Lung microvascular endothelial cell (primary cell): Measurements from ENCODE around the gene MYADM. TPM values are rescaled to one million over a fixed set of nuclear protein-coding genes. Genes with fewer than 3 reads are reported as not detected.
"Not testable (repeated sequence)": the region's sequence is repeated elsewhere in the genome, so short reads cannot be mapped to it uniquely, and the experiment has no call there.

Experiments
- DNase-seq, 2 donors: peaks; one replicate each; pipeline versions ENCODE4 v3.0.0 to v3.0.0-alpha.2; 2010; ENCODE audit warnings: low read depth in 2 of 2
- total RNA-seq: library from RNA; depleted of rRNA; stranded (reverse); fragments of >200 nt; gene quantifications from 2 replicates; pipeline ENCODE4 v1.2.1, GENCODE V29; 2014

MYADM gene
- total RNA-seq, 1 donor from 2014 or later = 8.3 TPM

GRCh38 chr19:53868892-53869804 is 1.5 kb downstream of the MYADM start:
- peak; percentile 86 to 90 for DNase-seq

DNA sequence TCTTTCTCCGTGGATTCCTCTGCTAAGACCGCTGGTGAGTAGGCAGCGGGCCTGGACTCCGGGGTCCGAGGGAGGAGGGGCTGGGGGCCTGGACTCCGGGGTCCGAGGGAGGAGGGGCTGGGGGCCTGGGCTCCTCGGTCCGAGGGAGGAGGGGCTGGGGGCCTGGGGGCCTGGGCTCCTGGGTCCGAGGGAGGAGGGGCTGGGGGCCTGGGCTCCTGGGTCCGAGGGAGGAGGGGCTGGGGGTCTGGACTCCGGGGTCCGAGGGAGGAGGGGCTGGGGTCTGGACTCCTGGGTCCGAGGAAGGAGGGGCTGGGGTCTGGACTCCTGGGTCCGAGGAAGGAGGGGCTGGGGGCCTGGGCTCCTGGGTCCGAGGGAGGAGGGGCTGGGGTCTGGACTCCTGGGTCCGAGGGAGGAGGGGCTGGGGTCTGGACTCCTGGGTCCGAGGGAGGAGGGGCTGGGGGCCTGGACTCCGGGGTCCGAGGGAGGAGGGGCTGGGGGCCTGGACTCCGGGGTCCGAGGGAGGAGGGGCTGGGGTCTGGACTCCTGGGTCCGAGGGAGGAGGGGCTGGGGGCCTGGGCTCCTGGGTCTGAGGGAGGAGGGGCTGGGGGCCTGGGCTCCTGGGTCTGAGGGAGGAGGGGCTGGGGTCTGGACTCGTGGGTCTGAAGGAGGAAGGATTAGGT is 2.3 kb downstream of the MYADM start:
- not testable (repeated sequence) for DNase-seq

GRCh38 chr19:53870485-53870844 is 2.8 kb downstream of the MYADM start:
- no peak for DNase-seq

- no peak for DNase-seq
Measured at GRCh38 chr19:53871454-53871853, 3.8 kb downstream of the MYADM start.

DNA sequence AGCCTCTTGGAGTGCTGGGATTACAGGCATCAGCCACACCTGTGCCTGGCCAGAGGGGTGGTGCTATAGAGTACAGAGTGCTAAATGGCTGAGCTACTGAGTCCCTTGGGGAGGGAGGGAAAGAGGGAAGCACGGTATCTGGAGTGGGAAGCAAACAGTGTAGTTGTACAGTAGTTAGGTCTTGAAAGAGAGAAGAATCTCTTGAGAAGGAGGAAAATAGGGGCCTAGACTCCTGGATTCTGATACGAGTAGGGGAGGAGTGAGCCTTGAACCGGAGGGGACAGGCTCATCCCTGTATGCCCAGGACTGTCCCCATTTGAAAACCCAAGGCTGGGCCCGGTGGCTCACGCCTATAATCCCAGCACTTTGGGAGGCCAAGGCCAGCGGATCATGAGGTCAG is 5.1 kb downstream of the MYADM start:
- DNase-seq = no peak

- no peak for DNase-seq
Measured at GRCh38 chr19:53873773-53874605, 6.3 kb downstream of the MYADM start.

GRCh38 chr19:53874606-53874990 is 6.9 kb downstream of the MYADM start:
- DNase-seq = no peak

DNA sequence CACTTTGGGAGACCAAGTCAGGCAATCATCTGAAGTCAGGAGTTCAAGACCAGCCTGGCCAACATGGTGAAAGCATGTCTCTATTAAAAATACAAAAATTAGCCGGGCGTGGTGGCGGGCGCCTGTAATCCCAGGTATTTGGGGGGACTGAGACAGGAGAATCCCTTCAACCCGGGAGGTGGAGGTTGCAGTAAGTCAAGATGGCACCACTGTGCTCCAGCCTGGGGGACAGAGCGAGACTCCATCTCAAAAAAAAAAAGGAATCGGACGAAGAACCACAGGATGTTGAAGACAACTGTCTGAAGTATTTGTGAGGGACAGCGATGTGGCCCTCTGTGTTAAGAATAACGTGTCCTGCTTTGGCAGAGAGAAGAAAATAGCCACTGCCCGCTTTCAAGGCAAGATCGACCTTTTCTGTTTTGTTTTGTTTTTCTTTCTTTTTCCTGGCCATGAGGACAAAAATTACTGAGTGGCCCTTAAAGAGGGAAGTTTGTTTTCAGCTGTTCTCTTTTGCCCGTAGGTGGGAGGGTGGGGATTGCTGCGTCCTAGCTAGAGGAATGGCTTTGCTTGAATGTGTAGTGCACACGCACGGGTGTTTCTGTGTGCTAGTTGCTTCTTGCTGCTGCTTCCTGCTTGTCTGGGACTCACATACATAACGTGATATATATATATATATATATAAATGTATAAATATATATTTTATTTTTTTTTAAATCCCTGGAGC is 8.1 kb downstream of the MYADM start:
- no peak for DNase-seq

- peak in 1 of 2 donors; percentile 46 for DNase-seq
Measured at GRCh38 chr19:53876651-53877224, 9.1 kb downstream of the MYADM start.

DNA sequence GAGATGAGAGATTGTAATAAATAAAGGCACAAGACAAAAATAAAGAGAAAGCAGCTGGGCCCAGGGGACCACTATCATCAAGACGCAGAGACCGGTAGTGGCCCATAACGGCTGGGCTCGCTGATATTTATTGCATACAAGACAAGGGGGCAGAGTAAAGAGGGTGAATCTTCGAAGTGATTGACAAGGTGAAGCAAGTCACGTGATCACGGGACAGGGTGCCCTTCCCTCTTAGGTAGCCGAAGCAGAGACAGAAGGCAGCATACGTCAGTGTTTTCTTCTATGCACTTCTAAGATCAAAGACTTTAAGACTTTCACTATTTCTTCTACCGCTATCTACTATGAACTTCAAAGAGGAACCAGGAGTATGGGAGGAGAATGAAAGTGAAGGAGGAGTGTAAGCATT is 9.7 kb downstream of the MYADM start:
- DNase-seq = peak; percentile 32 to 59

GRCh38 chr19:53878776-53879139 is 11.1 kb downstream of the MYADM start:
- DNase-seq = peak in 1 of 2 donors; percentile 32

GRCh38 chr19:53879140-53880081 is 11.7 kb downstream of the MYADM start:
- DNase-seq = peak; percentile 81 to 93

- DNase-seq = no peak
Measured at GRCh38 chr19:53880711-53881481, 13.2 kb downstream of the MYADM start.

DNA sequence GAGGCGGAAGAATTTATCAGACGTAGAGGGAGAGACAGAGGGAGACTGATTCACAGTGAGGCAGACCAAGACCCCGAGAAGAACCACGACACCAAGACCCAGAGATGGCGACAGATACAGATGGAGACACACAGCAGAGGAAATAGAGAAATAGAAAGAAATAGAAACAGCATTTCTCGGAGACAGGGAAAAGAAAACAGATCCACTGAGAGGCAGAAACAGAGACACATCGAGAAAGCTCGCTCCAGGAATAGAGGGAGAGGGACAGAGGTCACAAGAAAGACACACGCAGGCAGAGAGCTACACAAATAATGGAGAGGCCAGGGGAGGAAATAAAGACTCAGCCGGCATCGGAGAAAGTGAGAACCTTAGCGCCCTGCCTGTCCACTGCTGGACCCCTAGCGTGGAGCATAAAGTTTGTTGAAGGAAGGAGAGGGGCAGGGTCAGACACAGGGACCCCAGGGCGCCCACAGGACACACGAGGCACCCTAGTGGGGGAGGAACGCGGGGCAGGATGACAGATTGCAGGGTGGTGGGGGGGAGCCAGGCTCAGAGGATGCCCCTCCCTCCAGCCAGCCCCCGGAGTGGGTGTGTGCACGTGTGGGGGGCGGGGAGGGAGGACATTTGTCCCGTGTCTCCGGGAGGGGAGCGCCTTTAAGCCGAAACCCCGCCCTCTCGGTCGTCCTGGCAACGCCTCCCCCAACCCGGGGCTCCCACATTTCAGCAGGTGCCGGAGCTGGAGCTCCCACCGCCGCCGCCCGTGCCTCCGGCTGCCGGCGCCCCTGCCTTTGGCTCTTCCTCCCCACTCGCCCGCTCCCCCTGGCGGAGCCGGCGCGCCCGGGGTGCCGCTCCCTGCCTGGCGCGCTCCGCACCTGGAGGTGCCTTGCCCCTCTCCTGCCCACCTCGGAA is 14.1 kb downstream of the MYADM start, which contains the start of gene PRKCG:
PRKCG (plus strand) TSS at position 716 of the 909 bp plus-strand sequence. CDS start 298 bp downstream, outside the sequence.
- DNase-seq = peak in 1 of 2 donors; percentile 31

DNA sequence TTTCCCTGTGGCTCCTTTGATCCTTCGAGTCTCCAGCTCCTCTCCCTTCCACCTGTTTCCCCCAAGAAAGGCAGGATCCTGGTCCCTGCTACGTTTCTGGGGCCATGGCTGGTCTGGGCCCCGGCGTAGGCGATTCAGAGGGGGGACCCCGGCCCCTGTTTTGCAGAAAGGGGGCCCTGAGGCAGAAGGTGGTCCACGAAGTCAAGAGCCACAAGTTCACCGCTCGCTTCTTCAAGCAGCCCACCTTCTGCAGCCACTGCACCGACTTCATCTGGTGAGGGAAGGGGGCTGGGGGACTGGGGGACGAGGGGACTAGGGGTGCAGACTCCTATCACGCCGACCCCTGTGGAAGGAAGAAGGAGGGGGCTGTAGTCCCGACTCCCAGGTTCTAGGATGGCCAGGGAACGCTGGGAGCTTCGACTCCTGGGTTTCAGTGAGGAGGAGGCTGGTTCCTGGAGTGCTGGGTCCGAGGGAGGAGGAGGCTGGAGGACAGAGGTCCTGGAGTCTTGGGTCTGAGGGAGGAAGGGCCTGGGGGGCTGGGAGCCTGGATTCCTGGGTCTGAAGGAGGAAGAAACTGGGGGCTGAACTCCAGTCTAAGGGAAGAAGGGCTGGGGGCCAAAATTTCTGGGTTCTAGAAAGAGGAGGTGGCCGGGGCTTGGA is 14.8 kb downstream of the MYADM start:
- no peak for DNase-seq

DNA sequence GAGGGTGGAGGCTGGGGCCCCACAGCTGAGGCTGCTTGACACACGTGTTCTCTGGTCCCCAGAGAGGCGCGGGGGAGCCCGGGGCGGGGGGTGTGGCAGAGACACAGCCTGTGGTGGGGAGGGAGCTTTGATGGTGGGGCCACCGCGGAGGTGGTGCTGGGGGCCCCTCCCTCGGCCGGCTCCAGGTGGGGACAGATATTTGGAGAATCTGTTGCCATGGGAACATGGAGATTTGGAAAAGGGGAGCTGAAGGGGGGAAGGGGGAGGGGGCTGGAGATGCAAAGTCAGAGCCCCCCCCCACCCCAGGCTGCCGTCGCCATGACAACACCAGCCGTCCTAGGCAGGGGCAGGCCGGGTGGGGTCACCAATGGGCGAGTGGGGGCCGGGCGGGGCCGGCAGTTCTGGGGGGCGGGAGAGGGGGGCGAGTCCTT is 15.6 kb downstream of the MYADM start:
- no peak for DNase-seq

DNA sequence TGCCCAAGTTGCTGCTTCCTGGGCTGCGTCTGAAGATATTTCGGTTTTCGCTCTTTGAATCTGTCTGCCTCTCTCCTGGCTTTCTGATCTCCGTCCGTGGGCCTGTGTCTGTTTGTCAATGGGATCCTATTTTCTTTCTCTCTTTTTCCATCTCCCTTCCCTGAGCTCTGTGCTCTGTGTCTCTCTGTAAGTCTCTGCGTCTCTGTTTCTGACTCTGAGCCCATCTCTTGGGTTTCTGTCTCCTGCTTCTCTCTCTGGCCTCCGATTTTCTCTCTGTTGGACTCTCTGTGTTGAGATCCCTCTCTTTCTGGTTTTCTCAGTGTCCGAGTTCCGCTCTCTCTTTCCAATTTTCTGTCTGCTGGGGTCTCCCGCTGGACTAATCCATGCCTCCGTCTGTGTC is 16.1 kb downstream of the MYADM start:
- no peak for DNase-seq
